ENCODE results near the gene RASSF1. TPM values are rescaled to one million over a fixed set of nuclear protein-coding genes. Genes with fewer than 3 reads are reported as not detected.

Gene RASSF1
- total RNA-seq, 1 donor from 2014 or later, result 27.0 TPM

- TF ChIP-seq CTCF (conservative IDR thresholded peaks at IDR 0.05; ENCODE audit: low read depth, low read length), result peak; percentile 90
- no peak for DNase-seq (ENCODE audit: low read depth)
- H3K4me3 ChIP-seq (ENCODE audit: low read depth, low read length), result no peak overlapping the region
Observed at GRCh38 chr3:50324351-50325112, 16.1 kb downstream of the RASSF1 start.

- no peak for DNase-seq (ENCODE audit: low read depth)
- no peak overlapping the region for H3K4me3 ChIP-seq (ENCODE audit: low read depth, low read length)
- TF ChIP-seq CTCF (conservative IDR thresholded peaks at IDR 0.05; ENCODE audit: low read depth, low read length), result no peak
Observed at GRCh38 chr3:50323614-50324199, 16.9 kb downstream of the RASSF1 start.

GRCh38 chr3:50323092-50323600, 17.5 kb downstream of the RASSF1 start:
- DNase-seq (ENCODE audit: low read depth), result no peak
- no peak overlapping the region for H3K4me3 ChIP-seq (ENCODE audit: low read depth, low read length)
- no peak for TF ChIP-seq CTCF (conservative IDR thresholded peaks at IDR 0.05; ENCODE audit: low read depth, low read length)

DNA sequence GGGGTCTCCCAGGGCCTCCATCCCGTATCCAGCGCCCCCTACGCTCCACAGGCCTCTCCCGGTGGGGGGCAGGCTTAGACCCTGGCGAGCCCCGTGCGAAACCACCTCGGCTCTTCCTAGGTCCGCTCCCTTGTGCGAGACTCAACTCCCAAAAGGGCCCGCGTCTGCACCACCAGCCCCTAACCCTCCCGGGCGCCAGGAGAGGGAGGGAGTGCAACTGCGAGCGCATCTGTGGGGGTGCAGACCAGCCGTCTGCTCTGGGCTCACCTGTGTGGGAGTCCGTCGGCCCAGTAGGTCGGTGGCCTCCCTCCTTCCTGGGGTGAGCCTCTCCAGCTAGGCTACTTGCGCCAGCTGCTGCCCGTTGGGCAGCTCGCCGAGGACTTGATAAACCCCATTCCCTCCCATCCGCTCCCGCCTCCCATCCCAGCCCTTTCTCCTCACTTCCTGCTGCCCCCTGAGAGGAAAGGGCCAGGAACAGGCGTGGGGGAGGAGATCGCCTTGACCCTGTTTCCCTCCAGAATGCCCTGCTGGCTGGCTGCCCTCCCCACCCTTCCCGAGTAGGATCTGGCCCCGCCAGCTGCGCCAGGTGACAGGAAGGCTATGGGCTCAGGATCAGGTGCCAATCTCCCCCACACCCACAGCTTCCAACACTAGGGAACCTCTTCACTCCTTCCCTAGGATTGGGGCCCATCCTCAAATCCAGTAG, 18.1 kb downstream of the RASSF1 start, which contains the start of gene HYAL2:
TSS of gene HYAL2 (minus strand) at position 360 of the 706 bp plus-strand sequence. CDS start 2,256 bp downstream, outside the sequence.
- TF ChIP-seq CTCF (conservative IDR thresholded peaks at IDR 0.05; ENCODE audit: low read depth, low read length), result no peak
- no peak for DNase-seq (ENCODE audit: low read depth)

GRCh38 chr3:50322115-50322385, 18.6 kb downstream of the RASSF1 start:
- no peak for TF ChIP-seq CTCF (conservative IDR thresholded peaks at IDR 0.05; ENCODE audit: low read depth, low read length)
- peak overlapping the region; percentile 89 for H3K4me3 ChIP-seq (ENCODE audit: low read depth, low read length)
- no peak for DNase-seq (ENCODE audit: low read depth)

More for the DNA sequence above, 18.1 kb downstream of the RASSF1 start, which contains the start of gene HYAL2:
- peak within 1 kb of the TSS; percentile 89 for H3K4me3 ChIP-seq (ENCODE audit: low read depth, low read length)

DNA sequence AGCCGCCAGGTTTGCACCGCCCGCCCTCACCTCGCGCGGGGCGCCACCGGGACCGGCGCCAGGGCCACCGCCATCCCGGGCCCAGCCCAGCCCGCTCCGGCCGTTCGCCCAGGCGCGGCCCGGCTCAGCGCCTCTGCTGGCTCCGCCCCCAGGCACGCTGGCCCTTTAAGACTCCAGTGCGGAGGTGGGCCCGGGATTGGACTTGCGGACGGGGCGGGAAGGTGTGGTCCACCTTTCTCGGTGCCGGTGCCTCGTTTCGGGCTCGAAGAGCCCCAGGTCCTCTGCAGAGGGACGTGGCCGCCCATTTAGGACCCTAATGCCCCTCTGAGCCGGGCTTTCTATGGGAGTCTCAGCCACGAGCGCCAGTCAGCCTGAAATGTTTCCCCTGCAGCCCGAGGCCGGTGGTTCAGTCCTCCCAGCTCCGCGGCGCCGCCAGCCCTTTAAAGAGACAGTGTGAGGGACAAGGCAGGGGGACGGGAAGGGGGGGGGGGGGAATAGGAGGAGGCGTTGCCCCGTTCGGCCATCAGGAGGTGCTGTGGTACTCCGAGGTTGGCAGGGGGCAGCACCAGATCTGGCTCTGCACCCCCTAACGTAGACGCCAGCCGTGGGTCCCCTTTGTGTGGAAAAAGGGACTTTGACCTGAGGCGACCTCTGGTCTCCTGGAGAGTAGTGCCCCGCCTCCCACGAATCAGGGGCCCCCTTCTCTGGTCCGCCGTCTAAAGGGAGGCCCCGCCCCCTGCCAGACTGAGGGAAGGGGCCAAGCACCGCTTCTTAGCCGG, 19.1 kb downstream of the RASSF1 start:
- peak; percentile 57 for TF ChIP-seq CTCF (conservative IDR thresholded peaks at IDR 0.05; ENCODE audit: low read depth, low read length)
- peak overlapping the region; percentile 89 for H3K4me3 ChIP-seq (ENCODE audit: low read depth, low read length)
- no peak for DNase-seq (ENCODE audit: low read depth)
